Coronary artery (tissue), 2 donors: ENCODE results near the gene ABCG1.

Source experiments
- DNase-seq: peaks from one replicate; pipeline ENCODE4 v3.0.0-alpha.2; 2017; ENCODE audit warnings: low spot score
- H3K27ac ChIP-seq, 2 donors: fragments of 200-600 bp; sonication (generic); one replicate each; pipeline ENCODE4 v1.5.1; 2016 to 2019
- H3K4me3 ChIP-seq: fragments of 200-600 bp; sonication (generic); 2 replicates; pipeline ENCODE4 v1.5.1; 2016; ENCODE audit warnings: mild to moderate bottlenecking, moderate library complexity
- CTCF ChIP-seq: fragments of 200-600 bp; sonication (generic); IDR thresholded peaks from one replicate; pipeline ENCODE4 v1.5.1; 2019; ENCODE audit warnings: antibody characterized with exemption

ABCG1 gene

GRCh38 chr21:42252325-42252654 is 33.4 kb downstream of the ABCG1 start:
- Histone ChIP-seq H3K4me3 (no peak overlapping the region), H3K27ac (no peak overlapping the region)
- no peak for DNase-seq
- no peak for TF ChIP-seq CTCF

GRCh38 chr21:42252778-42253340 is 33.9 kb downstream of the ABCG1 start:
- H3K4me3 ChIP-seq: no peak overlapping the region
- no peak overlapping the region for H3K27ac ChIP-seq
- no peak for DNase-seq
- TF ChIP-seq CTCF: no peak

DNA sequence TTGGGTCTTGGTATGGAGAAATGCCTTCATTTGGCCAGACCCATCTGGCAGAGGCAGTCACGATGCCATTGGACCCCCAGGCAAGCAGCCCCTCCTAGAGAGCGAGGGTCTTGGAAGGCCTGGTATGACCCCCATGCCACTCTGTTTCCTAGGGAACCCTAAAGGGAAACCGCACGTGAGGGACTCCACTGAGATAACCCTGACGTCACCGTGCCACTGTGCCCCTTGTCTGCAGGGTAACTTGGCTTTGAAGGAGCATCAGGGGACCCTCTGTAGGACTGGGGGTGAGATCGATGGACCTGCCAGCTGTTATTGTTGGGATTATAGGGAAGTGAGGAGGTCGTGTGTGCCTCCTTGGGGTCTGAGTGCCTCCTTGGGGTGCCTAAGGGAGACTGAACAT is 34.5 kb downstream of the ABCG1 start:
- no peak for DNase-seq
- H3K27ac ChIP-seq: no peak overlapping the region
- H3K4me3 ChIP-seq: no peak overlapping the region
- no peak for TF ChIP-seq CTCF

- no peak for TF ChIP-seq CTCF
- Histone ChIP-seq H3K4me3 (no peak overlapping the region), H3K27ac (no peak overlapping the region)
- no peak for DNase-seq
These were observed 35.1 kb downstream of the ABCG1 start for GRCh38 chr21:42254083-42254482.

GRCh38 chr21:42254651-42255601 is 36.0 kb downstream of the ABCG1 start:
- DNase-seq: no peak
- no peak for TF ChIP-seq CTCF
- Histone ChIP-seq H3K4me3 (no peak overlapping the region), H3K27ac (no peak overlapping the region)

DNA sequence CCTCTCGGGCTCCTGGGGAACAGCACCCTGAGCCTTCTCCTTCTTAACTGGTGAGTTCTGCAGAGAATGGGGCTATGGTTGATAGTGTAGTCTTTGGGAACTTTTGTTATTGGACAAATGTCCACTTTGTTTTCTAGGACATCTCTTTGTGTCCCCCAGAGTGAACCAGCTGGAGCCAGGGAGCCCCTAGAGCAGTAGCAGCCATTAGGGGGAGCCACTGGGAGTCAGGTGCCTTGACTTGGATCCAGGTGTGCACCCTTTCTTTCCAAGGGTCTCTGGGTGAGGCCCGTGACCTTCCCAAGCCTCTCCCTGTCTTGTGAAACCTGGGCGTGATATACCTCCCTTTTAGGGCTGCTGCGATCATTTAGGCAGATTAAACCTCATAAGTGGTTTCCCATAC is 36.9 kb downstream of the ABCG1 start:
- H3K4me3 ChIP-seq: no peak overlapping the region

More for the DNA sequence above, 36.9 kb downstream of the ABCG1 start:
- no peak for TF ChIP-seq CTCF
- no peak overlapping the region for H3K27ac ChIP-seq
- DNase-seq: no peak
